EH (cell line): ENCODE results near the gene CACNA1B.
"Not testable (repeated sequence)": the region's sequence is repeated elsewhere in the genome, so short reads cannot be mapped to it uniquely, and the experiment has no call there.

Source experiments
- DNase-seq: peaks from one replicate; pipeline ENCODE4 v3.0.0-alpha.2; 2015; ENCODE audit warnings: low read depth

CACNA1B gene

DNA sequence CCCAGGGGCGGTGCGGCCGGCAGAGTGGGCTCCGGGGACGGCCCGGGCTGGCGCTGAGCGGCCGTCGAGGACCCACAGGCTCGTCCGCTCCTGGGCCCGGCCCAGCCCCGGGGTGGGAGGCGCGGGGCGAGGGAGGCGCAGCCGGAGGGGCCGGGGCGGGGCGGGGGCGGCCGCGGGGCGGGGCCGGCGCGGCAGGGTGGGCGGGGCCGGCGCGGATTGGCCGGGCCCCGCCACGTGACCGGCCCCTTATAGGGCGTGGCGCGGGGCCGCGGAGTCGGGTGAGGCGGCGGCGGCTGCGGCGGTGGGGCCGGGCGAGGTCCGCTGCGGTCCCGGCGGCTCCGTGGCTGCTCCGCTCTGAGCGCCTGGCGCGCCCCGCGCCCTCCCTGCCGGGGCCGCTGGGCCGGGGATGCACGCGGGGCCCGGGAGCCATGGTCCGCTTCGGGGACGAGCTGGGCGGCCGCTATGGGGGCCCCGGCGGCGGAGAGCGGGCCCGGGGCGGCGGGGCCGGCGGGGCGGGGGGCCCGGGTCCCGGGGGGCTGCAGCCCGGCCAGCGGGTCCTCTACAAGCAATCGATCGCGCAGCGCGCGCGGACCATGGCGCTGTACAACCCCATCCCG is at the start of gene CACNA1B:
TSS of gene CACNA1B (plus strand) at position 277 of the 617 bp plus-strand sequence. CDS start at position 429, 152 bp downstream.
- DNase-seq = not testable (repeated sequence)

DNA sequence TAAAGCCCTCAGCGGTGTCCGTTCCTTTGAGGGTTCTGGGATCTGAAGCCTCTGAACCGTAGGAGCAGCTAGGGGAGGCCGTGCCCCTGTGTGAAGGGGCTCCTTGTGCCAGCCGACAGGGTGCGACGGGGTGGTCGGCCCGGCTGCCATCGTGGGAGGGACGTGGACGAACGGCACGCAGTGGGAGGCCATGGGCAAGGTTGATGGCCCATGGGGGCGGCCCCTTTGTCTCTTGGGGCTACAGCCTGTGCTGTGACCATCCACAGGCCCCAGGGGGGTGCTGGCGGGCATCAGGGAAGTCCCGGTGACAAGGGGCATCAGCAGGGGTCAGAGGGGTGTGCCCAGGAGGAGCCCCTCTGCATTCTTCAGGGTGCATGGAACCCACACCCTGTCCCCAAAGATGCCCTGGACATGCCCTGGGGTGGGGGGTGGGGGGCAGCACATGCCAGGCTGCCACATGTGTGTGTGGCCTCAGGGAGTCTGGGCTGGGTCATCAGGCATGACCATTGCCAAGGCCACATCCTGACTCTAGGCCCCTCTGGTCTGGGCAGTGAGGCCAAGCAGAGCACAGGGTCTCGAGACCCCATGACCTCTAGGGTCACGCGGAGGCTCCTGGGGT is 49.6 kb upstream of the CACNA1B start:
- no peak for DNase-seq

DNA sequence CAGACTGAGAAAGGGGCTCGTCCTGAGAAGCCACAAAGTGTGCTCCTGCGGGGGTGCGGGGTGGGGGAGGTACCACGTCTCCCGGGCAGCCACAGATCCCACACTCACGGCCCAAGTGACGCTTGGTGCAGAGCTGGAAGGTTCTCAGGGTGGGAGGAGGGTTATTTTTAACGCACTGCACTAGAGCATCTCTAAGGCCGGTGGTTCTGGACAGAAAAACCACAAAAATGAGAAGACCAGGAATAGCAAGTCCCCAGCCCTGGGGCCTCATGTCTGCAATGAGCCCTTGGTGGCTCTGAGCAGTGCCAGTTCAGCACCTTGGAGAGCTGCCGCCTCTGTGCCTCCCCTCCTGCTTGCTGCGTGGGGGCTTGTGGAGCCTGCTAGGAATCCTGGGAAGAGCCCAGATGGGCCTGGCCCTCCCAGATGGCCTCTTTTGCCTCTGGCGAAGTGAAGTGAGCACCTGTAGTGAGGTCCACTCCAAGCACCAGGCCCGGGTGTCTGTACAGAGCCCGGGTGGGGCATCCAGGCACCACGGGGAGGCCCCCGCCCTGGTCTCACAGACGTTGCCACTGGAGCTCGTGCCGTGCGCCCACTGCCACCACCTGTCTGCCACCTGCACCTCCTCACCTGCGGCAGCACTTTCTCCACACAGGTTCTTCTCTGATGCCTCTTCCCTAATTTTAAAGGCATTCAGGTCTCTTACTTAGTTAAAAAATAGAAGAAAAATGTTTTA is 48.9 kb upstream of the CACNA1B start:
- DNase-seq = peak; percentile 58

DNA sequence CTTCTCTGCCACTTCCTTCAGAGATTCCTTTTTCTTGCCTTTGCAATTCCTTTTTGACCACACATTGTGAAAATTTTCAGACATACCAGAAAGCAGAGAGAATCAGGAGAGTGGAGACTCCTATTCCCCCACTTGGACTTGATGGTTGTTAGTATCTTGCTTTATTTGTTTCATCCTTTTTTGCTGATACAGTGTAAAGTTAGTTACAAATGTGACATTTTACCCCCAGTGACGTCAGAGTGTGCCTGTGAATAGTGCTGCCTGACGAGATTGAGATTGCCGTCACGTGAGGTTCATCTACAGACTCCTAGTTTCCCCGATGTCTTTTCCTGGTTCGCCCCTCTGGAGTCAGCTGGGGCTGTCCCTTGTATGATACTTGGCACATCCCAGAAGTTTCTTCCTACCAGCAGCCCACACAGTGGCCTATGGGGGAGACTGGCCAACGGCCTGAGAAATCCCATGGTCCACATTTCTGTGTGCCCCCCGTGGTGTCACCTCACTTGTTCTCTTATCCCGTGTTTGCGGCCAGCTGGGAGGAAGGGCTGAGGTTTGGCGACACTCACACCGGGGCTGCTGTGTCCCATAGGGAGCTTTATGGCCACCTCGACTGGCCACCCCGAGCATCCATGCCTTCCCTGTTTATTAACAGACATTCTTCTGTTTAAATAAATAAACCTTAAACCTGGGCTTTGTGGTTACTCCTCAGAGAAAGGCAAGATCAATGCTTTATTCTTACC is 48.2 kb upstream of the CACNA1B start:
- DNase-seq = no peak

DNA sequence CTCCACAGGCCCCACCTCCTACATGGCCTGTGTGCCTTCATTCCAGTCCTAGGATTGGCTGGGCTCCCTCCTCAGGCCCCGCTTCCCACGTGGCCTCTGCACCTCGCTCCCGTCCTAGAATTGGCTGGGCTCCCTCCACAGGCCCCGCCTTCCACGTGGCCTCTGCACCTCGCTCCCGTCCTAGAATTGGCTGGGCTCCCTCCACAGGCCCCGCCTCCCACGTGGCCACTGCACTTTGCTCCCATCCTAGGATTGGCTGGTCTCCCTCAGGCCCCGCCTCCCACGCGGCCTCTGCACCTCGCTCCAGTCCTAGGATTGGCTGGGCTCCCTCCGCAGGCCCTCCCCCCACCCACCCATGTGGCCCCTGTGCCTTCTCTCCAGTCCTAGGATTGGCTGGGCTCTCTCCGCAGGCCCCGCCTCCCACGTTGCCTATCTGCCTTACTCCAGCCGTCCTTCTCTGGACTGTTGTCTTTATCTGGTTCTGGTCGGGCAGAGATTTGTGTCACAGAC is 45.3 kb upstream of the CACNA1B start:
- no peak for DNase-seq

DNA sequence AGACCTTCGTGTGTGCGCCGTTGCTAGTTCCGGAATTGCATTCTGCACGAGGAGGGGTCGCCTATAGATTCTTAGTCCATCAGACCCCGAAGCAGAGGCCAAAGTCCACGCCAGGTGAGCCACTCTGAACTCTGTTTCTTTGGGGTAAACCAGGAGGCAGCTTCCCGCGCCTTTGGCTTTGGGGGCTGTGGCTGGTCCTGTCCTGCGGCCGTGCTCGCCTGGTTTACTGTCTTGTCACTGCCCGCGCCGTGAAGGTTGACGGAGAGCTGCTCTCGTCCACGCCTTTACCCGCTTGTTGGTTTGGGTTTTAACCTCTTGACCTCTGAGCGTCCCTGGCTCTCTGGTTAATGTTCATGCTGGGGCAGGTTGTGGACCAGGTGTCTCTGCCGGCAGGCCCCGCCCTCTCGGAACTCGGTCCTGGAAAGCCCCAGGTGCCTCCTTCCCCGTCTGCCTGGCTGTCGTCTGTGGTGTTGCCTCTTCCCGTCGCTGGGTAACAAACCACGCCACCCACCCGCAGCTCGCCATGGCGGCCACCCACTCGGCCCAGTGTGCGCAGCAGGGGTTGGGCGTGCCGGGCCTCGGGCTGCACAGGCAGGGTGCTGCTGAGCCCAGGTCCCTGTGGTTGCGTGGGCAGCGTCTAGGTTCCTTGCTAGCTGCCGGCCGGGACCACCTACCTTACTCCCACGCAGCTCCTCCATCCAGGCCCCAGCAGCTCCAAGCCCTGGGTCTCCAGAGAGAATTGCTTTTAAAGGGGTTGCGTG is 44.6 kb upstream of the CACNA1B start:
- DNase-seq = no peak

DNA sequence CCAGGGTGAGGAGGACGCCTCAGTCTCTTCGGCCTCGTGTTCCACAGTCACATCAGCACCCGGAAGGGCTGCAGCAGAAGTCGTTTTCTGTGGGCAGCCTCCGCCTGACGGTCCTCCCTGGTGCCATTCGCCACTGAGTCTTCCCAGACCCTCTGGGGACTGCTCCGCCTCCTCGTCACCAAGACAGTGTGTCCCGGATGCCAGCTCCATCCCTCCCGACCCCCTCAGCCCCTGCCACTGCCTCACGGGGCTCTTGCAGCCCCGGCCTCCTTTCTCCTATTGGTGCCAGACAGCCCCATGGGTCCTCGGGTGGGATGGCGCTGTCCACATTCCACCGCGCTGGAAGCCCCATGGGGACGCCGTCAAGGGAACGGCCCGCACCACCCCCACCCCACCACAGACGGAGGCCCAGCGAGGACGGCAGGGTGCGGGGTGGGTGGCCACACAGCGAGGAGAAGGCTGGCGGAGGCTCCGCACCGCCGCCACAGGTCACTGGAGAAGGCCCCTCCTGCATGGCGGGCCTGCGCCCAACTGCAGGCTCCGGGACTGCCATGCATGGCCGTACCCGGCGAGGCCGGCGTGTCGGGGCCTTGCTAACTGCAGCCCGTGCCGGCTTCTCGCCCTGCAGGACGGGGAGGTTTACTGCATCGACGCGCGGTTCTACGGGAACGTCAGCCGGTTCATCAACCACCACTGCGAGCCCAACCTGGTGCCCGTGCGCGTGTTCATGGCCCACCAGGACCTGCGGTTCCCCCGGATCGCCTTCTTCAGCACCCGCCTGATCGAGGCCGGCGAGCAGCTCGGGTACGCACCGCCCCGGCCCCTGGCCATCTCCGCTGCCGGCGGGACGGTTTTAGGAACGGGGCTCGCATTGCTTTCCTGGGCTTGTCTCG is 43.6 kb upstream of the CACNA1B start:
- DNase-seq = no peak

DNA sequence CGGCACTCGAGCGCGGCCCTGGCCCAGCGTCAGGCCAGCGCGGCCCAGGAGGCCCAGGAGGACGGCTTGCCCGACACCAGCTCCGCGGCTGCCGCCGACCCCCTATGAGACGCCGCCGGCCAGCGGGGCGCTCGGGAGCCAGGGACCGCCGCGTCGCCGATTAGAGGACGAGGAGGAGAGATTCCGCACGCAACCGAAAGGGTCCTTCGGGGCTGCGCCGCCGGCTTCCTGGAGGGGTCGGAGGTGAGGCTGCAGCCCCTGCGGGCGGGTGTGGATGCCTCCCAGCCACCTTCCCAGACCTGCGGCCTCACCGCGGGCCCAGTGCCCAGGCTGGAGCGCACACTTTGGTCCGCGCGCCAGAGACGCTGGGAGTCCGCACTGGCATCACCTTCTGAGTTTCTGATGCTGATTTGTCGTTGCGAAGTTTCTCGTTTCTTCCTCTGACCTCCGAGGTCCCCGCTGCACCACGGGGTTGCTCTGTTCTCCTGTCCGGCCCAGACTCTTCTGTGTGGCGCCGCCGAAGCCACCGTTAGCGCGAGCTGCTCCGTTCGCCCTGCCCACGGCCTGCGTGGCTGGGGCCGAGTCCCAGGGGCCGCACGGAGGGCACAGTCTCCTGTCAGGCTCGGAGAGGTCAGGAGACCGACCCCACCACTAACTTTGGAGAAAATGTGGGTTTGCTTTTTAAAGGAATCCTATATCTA is 42.6 kb upstream of the CACNA1B start:
- no peak for DNase-seq

DNA sequence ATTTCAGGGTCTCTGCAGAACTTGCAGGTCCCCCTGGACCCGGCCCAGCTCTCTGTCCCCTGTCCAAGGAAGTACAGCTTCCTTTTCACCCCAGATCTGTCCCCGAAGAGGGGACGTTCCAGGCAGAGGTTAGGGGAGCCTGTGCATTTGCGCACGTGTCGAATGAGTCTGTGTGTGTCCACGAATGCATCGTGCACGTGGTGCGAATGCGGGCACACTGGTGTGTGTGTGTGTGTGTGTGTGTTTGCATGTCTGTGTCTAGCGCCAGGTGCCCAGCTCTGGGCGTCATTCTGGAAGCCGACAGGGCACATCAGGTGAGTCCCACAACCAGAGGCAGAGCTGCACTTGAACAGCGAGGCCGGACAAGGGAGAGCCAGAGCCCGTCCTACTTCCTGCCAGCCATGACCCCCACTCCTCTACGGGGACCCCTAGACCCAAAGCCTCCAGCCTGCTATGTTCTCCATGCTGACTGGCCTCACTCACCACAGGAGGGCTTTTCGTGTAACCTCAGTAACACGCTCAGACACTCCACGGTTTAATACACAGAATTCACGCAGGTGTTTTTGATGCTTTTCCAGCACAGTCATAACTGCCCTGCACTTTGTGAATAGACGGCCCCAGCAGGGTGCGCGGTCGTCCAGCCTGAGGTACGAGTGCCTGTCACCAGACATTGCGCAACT is 41.3 kb upstream of the CACNA1B start:
- no peak for DNase-seq

DNA sequence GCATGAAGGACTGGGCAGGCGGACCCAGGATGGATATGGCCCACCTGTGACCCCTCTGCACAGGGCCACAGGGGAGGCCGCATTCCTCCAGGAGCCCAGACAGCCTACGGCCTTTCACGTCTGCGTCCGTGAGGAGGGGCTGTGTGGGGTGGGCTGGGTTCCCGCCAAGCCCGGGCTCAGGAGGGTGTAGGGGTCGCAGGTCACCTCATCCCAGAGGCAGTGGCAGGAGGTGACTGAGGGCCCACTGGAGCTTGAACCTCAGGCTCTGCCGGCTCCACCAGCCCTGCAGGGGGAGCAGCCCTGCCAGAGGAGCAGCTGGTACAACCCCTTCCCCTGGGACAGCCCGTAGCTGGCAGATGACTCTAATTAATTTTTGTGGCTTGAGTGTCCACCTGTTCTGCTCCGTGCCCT is 40.7 kb upstream of the CACNA1B start:
- DNase-seq = no peak

DNA sequence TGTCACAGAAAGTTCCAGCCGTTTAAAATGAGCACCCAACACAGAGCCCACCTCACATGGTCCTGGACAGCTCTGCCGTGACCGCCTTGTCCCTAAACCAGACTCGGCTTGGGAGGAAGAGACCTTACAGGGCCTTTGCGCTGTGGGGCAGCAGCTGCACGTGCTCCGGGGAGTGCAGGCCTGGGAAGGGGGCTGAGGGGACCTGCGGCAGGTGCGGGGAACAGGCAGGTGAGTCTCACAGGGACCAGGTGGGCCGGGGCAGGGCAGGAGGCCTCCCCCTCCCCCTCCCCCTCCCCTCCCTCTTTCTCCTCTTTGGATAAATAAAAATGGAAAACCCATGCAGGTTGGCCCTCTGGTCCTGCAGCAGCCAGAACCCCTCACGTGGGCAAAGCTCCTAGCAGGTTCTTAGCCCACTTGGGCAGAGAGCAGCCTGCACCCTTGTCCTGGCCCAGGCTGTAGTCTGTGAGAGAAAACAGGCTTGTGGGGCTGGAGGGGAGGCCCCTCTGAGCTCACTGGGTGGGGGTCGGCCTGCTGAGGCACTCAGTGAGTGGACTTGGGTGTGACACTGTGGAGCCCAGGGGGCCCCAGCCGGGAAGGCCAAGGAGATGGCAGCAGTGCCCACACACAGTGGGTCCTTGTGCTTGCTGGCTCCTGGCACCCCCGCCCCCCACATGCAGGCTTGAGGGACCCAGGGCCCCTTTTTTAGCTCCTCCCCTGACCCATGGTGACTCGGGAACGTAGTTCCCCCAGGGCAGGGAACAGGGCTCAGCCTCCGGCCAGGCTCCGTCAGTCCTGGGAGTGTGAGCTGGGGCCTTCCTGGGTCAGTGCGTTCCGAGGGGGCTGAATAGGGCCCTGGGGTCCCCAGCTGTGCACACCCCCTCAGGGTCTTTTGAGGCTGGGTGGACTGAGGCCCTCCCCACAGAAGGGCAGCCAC is 40.0 kb upstream of the CACNA1B start:
- DNase-seq = no peak

DNA sequence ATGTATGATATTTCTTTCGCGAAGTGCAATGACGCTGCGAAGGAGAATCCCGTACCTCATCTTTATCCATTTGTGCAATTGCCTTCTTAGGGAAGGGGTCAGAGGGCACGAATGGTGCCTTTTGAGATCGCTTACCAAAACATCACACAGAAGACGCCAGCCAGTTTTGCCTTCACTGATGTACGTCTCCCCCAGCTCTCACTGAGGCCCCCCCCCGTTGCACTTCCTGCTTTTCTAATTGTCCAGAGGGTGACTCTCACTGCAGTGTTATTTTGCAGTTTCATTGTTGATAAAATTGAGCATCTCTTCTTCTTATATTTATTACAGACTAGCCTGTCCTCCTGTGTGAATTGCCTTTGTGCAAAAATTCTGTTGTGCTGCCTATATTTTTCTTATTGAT is 39.0 kb upstream of the CACNA1B start:
- DNase-seq = no peak

DNA sequence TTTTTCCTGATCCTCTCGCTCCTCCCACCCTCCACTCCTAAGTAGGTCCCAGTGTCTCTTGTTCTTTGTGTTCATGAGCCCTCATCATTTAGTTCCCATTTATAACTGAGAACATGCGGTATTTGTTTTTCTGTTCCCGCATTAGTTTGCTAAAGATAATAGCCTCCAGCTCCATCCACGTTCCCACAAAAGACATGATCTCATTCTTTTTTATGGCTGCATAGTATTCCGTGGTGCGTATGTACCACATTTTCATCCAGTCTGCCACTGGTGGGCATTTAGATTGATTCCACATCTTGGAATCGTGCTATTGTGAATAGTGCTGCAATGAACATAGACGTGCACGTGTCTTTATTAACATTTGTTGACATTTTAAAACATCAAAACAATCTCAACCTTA is 34.2 kb upstream of the CACNA1B start:
- no peak for DNase-seq

DNA sequence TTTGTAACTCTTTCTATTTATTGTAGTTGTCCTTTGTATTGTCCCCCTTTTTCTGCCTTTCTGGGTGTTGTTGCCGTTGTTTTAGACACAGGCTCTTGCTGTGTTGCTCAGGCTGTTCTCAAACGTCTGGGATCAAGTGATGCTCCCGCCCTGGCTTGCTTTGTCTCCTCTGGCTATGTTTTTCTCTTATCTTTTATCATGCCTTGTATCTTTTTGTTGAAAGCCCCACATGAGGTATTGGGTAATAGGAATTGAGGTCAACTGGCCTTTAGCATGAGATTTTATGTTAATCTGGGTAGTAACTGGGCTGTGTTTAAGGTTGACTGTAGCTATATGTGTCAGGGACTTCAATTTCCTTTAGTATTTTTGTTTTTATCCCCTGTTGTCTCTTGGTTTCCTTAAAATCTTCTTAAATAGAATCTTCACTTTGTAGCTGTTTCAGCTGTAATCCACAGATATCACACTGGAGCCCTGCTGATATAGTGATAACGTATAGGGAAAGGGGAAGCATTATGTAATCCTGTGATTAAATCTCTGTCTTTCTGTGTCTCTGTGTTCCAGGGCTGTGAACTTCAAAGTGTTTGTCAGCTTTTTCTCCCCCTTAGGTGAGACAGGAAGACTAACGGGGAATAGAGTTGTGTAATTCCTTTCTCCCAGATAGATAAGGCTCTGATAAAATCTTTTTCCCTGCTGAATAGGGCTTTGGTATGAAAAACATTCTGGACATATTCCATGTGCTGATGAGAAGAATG is 25.9 kb upstream of the CACNA1B start:
- DNase-seq = no peak

DNA sequence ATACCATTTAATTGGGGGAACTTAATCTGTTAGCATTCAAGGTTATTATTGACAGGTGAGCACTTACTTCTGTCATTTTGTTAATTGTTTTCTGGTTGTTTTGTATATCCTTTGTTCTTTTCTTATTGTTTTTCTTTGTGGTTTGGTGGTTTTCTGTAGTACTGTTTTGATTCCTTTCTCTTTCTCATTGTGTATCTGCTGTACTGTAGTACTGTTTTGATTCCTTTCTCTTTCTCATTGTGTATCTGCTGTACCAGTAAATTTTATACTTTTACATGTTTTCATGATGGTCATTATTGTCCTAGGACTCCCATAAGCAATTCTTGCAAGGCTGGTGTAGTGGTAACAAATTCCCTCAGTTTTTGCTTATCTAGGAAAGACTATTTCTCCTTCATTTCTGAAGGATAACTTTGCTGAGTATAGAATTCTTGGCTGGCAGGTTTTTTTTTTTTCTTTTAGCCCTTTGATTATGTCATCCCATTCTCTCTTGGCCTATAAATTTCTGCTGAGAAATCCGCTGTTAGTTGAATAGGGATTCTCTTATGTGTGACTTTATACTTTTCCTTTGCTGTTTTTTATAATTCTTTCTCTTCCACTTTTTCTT is 24.1 kb upstream of the CACNA1B start:
- DNase-seq = no peak

DNA sequence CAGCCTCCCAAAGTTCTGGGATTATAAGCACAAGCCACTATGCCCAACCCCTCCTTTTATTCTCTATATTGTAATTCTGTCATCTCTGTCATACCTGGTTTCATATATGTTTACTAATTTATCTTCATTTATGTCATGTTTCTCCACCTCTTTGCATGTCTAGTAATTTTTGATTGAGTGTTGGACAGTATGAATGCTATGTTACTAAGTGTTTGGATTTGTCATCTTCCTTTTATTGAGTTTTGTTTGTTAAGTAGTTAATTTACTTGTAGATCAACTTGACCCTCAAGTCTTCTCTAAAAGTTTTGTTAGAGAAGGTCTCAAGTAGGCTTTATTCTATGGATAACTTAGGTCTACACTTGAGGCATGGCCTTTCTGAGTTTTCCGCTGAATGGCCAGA is 17.2 kb upstream of the CACNA1B start:
- DNase-seq = no peak

DNA sequence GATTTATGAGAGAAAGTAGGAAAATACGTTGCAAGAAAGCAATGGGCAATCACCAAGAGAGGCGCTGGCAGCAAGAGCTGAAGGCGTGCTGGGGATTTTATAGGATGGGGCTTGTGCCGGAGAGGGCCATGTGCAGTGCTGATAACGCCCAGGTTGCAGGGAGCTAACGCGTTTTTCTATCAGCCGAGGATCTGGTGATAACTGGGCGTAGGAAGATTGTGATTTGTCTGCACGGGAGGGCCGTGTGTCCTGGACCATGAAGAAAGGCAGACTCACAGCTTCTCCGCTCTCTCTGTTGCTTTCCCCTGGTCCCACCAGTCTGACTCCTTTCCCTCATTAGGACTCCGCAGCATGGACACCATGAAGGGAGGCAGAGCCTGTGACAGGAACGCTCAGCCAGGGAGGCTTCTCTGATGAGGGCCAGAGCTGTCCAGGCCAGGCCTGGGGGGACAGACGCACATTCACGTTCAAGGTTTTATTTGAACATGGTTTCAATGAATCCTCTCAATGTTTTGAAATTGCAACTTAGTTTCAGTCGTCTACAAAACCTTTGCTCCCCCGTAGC is 11.9 kb upstream of the CACNA1B start:
- no peak for DNase-seq
